ENCODE results near the gene ZNF808. TPM values are rescaled to one million over a fixed set of nuclear protein-coding genes. Genes with fewer than 3 reads are reported as not detected.

The ZNF808 gene
- 5.8 and 11.0 TPM in 2 replicates for total RNA-seq

GRCh38 chr19:52527134-52527955 lies at the start of gene ZNF808:
Gene ZNF808 (plus strand): TSS chr19:52527668. CDS start chr19:52543285, 15,617 bp downstream.

DNA sequence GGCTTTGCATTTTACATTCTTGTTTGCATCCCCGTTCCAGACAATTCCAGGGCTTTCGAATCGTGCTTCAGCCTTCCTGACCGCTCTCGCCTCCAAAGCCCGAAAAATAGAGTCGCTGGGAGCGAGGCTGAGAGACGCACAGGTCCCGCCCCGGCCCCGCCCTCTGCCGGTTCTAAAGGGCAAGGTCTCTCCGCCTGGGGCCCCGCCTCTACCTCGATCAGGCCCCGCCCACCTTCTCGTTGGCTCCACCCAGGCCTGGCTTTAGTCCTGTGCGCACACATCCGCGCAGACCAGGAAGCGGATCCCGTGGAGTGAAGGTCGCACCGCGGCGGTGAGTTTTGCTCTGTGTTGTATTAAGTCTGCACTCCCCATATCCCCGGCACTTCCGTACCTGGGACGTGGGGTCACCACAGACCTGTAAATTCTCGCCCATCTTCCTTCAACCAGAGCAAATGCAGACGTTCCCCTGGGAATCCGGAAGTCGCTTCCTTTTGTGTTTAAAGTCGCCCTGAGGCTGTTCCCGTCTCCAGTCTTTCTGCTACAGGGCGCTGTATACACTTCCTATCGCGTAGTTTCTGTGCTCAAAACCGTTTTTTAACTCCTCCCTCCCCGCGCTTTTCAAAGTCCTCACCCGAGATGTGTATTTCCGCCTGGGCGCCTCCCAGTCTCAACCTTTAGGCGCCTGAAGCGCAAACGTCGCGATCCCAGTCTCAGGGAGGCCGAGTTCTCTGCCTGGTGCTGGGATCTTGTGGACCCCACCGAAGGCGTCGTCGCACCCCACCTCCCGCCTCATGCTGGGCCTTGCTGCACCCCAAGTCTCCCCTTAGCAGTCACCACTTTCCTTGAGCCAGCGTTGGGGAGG lies 42.8 kb downstream of the ZNF808 start, which contains the start of gene ZNF701:
Gene ZNF701 (plus strand): TSS at position 288 of the 862 bp plus-strand sequence. CDS start 3,861 bp downstream, outside the sequence.

Other genes starting within 250 kb of the ZNF808 start
- gene ZNF480, start 230.5 kb upstream of the ZNF808 start, total RNA-seq, result 11.5 and 12.6 TPM in 2 replicates
- gene ZNF610, start 191.4 kb upstream of the ZNF808 start, total RNA-seq, result 4.1 and 4.6 TPM in 2 replicates
- 15.2 and 28.0 TPM in 2 replicates for gene ZNF880, start 157.7 kb upstream of the ZNF808 start, total RNA-seq
- gene ZNF528, start 129.8 kb upstream of the ZNF808 start, total RNA-seq, result 10.4 and 19.5 TPM in 2 replicates
- 0.06 TPM in 1 of 2 replicates, not detected in the other for gene ZNF534, start 98.5 kb upstream of the ZNF808 start, total RNA-seq
- gene ZNF578, start 74.1 kb upstream of the ZNF808 start, total RNA-seq, result 3.2 and 4.7 TPM in 2 replicates
- 5.0 and 6.5 TPM in 2 replicates for gene ZNF701, start 42.6 kb downstream of the ZNF808 start, total RNA-seq
- 21.2 and 21.3 TPM in 2 replicates for gene ZNF83, start 110.7 kb downstream of the ZNF808 start, total RNA-seq
- gene ZNF611, start 207.4 kb downstream of the ZNF808 start, total RNA-seq, result 6.1 and 11.4 TPM in 2 replicates